HG02759 (cell line): Measurements from ENCODE around the gene FOXD4L6.
"Not testable (repeated sequence)": the region's sequence is repeated elsewhere in the genome, so short reads cannot be mapped to it uniquely, and the experiment has no call there.

Experiments used
- ATAC-seq: cut with Tn5 transposase; IDR thresholded peaks from one replicate; pipeline ENCODE4 v1.9.1; 2021; ENCODE audit warnings: mild to moderate bottlenecking, moderate library complexity; ENCODE audit not compliant: unreplicated experiment

The FOXD4L6 gene

DNA sequence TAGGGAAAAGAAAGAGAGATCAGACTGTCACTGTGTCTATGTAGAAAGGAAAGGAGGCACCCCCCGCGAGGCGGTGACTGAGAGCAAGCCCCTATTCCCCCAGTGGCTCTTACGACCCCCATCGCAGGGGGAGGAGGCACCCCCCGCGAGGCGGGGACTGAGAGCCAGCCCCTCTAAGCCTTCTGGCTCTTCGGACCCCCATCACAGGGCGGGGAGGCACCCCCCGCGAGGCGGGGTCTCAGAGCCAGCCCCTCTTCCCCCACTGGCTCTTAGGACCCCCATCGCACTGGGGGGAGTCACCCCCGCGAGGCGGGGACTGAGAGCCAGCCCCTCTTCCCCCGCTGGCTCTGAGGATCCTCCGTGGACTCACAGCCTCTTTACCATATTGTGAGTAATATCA, 23.9 kb downstream of the FOXD4L6 start:
- not testable (repeated sequence) for ATAC-seq

DNA sequence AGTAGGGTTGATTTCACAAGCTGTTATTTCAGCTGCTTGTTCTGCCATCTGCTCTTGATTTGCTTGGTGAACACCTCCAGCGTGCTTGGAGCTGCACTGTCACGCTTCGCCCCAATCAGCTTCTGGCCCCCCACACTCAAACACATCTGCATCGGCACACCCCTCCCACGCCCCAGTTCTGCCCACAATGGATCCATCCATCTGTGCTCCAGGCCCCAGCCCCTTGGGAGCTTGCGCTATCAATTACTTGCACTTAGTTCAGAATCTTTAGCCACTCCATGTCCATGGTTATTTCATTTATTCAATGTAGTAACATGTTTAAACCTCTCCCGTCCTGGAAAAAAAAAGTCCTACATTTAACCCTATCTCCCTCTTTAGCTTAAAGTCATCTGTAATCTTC, 28.0 kb downstream of the FOXD4L6 start:
- not testable (repeated sequence) for ATAC-seq

DNA sequence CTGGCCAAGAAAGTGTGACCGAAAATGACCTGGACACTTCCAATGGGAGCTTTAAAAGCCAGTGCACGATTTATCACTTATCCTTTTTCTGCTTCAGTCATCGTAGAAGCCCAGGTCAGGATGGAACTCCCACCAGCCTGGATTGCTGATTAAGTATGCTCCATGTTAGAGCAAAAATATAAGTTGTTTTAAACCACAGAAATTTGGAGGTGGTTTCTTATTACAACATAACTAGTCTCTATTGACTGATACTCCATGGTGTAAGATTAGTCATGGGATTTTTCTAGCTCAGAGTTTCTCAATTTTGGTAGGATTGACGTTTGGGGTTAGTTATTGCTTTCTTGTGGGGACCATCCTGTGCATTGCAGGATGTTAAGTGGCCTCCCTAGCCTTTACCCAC, 29.7 kb downstream of the FOXD4L6 start:
- not testable (repeated sequence) for ATAC-seq

DNA sequence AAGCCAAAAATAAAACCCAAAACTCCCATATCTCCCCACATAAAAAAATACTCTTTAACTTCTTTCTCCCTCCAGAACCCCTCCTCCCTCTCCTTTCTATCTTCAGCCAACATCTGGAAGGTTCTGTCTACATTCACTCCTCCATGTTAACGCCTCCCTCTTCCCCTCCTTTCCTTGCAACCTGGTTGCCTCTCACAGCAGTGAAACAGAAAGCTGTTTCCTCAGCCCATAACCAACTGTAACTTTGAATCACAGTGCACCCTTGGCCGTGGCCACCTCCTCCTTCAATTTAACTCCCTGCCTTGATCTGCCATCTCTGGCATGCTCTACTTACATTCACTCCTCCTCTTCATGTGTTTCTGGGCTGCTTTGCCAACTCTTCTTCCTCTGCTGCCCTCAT, 33.4 kb downstream of the FOXD4L6 start:
- ATAC-seq, result peak; percentile 38

DNA sequence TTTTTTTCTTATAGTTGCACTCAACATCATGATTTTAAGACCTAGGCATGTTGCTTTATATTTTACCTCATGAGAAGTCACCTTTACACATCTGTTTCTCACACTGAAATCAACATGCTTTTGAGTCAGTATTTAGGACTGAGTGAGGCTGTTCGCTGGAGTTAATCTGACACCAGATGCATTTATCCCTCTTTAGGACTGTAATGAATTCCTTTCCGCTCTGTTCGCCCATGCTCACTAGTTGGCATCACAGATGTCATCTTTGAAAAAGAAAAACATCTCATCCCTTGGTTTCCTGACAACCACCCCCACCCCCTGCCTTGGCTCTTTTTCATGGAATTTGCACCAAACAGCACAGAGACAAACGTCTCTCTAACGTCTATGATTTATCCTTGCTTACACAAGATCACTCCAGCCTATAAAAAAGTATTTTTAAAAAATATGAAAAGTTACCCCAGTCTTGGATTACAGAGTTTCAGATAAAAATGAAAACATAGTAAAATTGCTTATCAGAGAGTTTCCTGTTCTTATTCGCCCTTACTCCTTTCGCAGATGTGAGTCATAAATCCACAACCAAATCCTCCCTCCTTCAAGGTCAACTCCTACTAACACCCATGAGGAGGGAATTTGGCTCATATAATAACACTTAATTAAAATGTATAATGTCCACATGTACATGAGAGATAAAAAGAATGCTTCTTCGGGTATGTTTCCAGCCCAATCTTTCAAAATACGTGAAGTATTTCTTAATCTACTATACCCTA, 34.3 kb downstream of the FOXD4L6 start:
- ATAC-seq, result not testable (repeated sequence)

DNA sequence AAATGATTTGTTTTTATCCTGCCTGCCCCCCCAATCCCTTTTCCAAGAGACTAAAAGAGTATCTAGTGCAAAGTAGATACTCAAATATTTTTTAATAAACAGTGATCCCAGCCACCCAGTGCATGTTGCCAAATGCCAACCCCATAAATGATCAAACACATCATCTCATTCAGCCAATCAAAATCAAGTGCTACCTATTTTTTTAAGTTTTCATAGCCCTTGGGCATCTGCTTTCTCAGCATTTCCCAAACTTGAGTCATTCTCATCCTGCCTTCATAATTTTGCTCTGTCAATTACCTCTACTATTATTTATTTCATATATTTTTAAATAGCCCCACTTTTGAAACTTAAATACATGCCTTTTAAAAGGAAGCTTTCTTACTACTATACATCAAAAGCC, 37.6 kb downstream of the FOXD4L6 start:
- ATAC-seq, result not testable (repeated sequence)

DNA sequence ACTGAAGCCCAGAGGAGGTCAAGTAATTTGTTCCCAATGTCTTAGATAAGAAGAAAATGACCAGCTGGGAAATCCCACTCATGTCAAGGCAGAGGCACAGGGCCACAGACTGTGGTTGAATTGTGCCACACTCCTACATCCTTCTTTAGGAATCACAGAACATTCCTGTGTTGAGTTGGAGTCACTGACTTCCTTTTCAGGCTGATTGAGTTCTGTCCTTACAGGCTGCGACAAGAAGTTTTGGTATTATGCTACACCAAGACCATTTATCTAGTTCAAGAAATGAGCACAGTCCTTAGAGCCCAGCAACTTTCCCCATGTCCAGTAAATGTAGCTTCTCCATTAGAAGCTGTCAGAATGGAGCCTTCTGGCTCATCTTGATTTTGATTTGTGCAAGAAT, 38.1 kb downstream of the FOXD4L6 start:
- not testable (repeated sequence) for ATAC-seq

DNA sequence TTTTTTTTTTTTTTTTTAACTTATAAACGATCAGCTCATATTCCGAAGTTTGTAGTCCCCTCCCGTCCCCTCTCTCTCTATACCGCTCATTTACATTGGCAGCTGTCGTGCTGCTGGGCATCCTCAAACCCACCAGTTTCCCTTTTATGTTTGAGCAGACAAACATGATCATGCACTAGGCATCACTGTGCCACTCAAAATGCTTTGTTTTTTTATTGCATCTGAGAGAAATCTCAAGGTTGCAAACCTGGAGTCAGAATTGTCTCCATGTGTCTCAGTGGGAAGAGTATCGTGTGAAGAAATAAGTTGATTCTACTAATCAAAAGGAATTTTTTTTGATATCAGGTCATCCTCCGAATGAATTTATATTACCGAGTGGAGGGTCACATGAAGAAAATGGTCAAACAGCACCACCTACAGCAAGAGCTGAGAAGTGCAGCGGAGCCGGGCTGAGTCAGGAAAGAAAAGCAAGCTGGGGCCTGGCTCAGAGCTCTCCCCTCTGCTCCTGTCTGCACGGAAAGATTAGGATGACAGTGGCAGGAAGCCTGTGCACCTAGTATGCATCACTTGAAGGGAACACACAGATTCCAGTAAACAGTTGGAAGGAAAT, 39.9 kb downstream of the FOXD4L6 start:
- peak; percentile 82 for ATAC-seq

DNA sequence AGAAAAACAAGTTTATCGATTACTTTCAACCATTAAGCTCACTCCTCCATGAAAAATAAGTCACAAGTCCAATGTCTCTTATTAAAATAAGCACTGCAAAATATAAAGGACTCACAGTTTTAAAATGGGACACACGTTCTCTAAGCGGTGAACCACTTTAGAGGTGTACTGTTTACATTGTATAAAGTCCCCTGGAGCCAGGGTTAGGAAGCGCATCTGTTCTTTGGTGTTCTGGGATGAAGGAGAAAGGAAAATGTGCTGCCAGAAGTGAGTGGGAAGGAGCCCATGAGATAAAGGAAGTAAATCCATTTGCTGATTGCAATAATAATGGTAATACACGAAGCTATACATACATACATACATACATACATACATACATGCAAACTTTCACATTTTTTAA, 40.6 kb downstream of the FOXD4L6 start:
- ATAC-seq, result not testable (repeated sequence)

DNA sequence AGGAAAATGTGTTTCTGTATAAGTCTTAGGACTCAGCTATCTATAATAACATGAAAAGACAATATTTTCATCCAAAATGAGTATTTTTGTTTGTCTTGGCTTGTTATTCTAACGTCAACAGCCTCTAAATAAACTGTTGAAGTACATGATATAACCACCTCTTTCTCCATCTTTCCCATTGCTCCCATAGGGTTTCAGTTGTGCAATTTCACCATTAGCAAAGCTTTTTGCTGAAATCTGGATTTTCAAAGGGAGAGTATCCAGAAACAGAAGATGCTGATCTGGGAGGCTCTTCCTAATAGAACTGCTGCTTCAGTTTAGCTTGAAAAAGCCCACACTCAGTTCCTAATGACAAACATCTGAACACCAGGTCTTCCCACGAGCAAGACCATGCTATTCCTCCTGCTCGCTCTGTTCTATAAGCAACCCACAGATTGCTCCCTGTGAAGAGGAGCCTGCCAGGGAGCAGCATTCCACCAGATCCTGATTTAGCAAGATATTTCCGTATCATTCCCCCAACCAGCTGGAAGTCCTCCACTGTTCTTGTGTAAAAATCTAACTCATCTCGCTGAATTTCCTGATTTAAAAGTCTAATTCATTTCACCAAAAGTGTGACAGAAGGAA, 41.2 kb downstream of the FOXD4L6 start:
- not testable (repeated sequence) for ATAC-seq

DNA sequence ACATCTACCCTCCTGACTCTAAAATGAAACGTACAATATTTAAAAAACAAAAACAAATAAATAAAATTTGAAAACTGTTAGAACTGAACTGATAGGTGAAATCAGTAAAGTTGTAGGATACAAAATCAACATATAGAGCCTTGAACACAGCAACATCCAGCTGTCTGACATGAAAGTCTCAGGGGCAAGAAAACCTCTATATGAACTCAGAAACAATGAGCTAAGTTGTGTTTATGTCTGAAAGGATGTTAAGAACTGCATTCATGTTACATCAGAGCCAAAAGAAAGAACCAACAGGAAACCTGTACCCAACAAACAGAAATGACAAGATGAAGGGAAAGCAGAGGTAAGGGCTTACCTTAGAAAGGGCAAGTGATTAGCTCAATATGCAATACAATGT, 41.8 kb downstream of the FOXD4L6 start:
- not testable (repeated sequence) for ATAC-seq

DNA sequence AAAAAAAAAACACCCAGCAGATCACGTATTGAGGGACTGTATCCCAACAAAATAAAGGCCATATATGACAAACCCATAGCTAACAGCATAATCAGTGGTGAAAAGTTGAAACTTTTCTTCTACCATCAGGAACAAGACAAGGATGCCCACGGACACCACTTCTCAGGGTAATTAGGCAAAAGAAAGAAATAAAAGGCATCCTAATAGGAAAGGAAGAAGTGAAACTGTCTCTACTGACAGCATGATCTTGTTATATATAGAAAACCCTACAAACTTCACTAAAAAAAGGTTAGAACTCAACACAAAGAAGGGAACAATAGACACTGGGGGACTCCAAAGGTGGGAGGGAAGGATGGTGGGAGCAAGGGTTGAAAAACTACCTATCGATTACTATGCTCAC, 42.3 kb downstream of the FOXD4L6 start:
- ATAC-seq, result not testable (repeated sequence)

DNA sequence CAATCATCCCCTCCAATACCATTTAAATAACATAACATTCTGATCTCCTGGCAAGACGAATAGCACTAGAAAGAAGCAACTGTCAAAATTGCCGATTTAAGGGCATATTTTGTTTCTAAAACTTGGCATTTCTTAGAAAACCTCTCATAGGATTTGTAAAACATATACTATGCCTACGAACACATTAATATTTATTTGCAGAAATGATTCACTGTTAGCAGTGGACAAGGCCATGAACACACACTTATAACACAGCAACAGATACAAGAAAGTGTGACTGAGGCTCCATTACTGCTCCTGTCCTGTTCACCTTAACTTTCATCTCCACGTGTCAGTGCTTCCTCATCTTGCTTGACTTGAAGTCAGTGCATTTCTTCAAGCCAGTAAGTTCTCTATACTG, 46.1 kb downstream of the FOXD4L6 start:
- not testable (repeated sequence) for ATAC-seq

DNA sequence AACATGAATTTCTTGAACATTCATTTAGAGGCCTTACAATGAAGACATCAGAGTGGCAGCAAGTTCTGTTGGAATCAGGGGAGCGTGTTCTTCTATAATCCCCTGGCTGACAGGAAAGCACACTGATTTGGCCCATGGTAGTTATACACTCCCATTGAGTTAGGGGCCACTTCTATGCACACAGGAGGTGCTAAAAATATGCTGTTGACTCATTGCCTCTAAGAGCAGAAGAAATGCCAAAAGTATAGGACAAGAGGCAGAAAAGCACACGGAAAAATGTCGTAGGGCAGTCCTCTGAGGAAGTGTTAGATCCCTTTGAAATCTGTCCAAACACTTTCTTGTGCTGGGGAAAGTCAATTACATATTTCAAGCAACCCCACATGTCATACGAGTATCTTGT, 49.0 kb downstream of the FOXD4L6 start:
- ATAC-seq, result not testable (repeated sequence)

DNA sequence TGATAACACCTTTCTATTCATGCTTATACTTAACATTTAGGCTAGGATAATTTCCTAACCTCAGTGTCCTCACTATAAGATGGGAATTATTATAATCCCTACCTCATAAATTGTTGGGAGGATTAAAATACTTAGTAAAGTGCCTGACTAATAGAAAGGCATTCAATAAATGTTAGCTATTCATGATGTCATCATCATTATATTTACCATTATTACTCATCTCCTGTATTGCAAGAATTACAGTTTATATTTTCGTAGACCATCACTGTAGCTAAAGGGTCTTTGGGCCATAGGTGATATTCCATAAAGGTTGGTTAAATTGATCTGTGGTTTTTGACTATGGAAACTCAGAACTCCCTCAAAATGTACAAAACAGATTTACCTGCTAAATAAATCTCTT, 50.9 kb downstream of the FOXD4L6 start:
- ATAC-seq, result not testable (repeated sequence)
